Measurements from ENCODE around the gene SLC6A18. TPM values are rescaled to one million over a fixed set of nuclear protein-coding genes. Genes with fewer than 3 reads are reported as not detected.

The SLC6A18 gene
- total and polyA plus RNA-seq, 9 of the 15 experiments (the other 6 are each of a cell fraction or from before 2014, with no cell fraction given), result not detected

DNA sequence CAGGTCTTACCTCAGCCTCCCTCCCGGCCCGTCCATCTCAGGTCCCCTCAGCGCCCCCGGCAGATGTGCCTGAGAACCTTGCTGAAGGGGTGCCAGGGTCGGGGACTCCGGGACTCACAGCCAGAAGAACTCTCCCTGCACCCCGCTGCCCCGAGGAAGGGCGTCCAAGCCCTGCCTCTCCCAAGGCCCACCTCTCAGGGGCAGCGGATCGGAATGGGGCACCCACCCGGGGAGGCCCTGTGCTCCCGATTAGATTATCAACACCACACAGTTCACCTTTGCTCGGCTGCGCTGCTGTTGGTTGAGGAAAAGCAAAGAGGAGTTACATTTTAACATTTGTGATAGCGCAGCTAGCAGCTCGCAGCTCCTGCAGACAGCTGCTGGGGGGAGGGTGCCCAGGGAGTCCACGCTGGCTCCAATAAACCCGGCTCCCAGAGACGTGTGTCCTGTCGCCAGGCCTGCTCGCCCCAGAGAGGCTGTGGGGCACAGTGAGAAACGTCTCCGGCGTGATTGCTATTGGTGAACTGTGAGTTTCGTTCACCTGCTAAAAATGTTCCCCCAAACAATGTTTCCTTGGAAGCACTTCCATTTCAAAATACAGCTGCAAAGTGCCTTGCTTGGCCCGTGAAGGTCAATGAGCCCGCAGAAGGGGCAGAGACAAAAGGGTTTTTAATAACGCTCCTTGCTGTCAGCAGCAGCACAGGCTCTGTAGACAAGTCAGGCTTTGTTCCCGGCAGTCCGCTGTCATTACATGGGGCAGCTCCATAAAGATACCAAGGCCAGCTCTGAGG is 42.4 kb upstream of the SLC6A18 start (continued):
- TF ChIP-seq, protein P1, sequence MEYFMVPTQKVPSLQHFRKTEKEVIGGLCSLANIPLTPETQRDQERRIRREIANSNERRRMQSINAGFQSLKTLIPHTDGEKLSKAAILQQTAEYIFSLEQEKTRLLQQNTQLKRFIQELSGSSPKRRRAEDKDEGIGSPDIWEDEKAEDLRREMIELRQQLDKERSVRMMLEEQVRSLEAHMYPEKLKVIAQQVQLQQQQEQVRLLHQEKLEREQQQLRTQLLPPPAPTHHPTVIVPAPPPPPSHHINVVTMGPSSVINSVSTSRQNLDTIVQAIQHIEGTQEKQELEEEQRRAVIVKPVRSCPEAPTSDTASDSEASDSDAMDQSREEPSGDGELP (CRISPR knock-in tag; IDR thresholded peaks at IDR 0.05; ENCODE audit: borderline replicate concordance), result 0 out of 2 replicates have a peak, but pooled peaks have one; percentile 65
- no peak for TF ChIP-seq NR3C1 (CRISPR knock-in tag; IDR thresholded peaks at IDR 0.05)
- TF ChIP-seq HNRNPK (IDR thresholded peaks at IDR 0.05; ENCODE audit: low read depth, low read length, poor library complexity, severe bottlenecking), result no peak
- TF ChIP-seq, protein P2, sequence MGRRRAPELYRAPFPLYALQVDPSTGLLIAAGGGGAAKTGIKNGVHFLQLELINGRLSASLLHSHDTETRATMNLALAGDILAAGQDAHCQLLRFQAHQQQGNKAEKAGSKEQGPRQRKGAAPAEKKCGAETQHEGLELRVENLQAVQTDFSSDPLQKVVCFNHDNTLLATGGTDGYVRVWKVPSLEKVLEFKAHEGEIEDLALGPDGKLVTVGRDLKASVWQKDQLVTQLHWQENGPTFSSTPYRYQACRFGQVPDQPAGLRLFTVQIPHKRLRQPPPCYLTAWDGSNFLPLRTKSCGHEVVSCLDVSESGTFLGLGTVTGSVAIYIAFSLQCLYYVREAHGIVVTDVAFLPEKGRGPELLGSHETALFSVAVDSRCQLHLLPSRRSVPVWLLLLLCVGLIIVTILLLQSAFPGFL (CRISPR knock-in tag; IDR thresholded peaks at IDR 0.05), result no peak
- TF ChIP-seq NFIC (IDR thresholded peaks at IDR 0.05), result no peak
- no peak for TF ChIP-seq SETDB1 (IDR thresholded peaks at IDR 0.05; ENCODE audit: low read length)
- TF ChIP-seq, protein P3, sequence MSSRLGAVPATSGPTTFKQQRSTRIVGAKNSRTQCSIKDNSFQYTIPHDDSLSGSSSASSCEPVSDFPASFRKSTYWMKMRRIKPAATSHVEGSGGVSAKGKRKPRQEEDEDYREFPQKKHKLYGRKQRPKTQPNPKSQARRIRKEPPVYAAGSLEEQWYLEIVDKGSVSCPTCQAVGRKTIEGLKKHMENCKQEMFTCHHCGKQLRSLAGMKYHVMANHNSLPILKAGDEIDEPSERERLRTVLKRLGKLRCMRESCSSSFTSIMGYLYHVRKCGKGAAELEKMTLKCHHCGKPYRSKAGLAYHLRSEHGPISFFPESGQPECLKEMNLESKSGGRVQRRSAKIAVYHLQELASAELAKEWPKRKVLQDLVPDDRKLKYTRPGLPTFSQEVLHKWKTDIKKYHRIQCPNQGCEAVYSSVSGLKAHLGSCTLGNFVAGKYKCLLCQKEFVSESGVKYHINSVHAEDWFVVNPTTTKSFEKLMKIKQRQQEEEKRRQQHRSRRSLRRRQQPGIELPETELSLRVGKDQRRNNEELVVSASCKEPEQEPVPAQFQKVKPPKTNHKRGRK (tag; IDR thresholded peaks at IDR 0.05), result no peak
- no peak for TF ChIP-seq BMI1 (IDR thresholded peaks at IDR 0.05; ENCODE audit: low read length)
- TF ChIP-seq, protein P4, sequence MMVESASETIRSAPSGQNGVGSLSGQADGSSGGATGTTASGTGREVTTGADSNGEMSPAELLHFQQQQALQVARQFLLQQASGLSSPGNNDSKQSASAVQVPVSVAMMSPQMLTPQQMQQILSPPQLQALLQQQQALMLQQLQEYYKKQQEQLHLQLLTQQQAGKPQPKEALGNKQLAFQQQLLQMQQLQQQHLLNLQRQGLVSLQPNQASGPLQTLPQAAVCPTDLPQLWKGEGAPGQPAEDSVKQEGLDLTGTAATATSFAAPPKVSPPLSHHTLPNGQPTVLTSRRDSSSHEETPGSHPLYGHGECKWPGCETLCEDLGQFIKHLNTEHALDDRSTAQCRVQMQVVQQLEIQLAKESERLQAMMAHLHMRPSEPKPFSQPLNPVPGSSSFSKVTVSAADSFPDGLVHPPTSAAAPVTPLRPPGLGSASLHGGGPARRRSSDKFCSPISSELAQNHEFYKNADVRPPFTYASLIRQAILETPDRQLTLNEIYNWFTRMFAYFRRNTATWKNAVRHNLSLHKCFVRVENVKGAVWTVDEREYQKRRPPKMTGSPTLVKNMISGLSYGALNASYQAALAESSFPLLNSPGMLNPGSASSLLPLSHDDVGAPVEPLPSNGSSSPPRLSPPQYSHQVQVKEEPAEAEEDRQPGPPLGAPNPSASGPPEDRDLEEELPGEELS (CRISPR knock-in tag; IDR thresholded peaks at IDR 0.05; ENCODE audit: borderline replicate concordance), result no peak
- TF ChIP-seq TAL1 (IDR thresholded peaks at IDR 0.05), result peak; percentile 55; the same call in 1 of the 2 replicates
- TF ChIP-seq GATAD2A (IDR thresholded peaks at IDR 0.05), result no peak
- no peak for TF ChIP-seq JUND (IDR thresholded peaks at IDR 0.05; ENCODE audit: borderline replicate concordance, low read depth, low read length)
- peak; percentile 25; the same call in 1 of the 3 replicates for TF ChIP-seq JUND (tag; IDR thresholded peaks at IDR 0.05; ENCODE audit: borderline replicate concordance, low read depth, low read length)
- no peak for TF ChIP-seq ZKSCAN1 (IDR thresholded peaks at IDR 0.05; ENCODE audit: low read depth, low read length)
- 0 out of 2 replicates have a peak, but pooled peaks have one; percentile 42 for TF ChIP-seq ZNF583 (CRISPR knock-in tag; IDR thresholded peaks at IDR 0.05)
- TF ChIP-seq CBFA2T3 (IDR thresholded peaks at IDR 0.05), result peak; percentile 70
- TF ChIP-seq, protein P5, sequence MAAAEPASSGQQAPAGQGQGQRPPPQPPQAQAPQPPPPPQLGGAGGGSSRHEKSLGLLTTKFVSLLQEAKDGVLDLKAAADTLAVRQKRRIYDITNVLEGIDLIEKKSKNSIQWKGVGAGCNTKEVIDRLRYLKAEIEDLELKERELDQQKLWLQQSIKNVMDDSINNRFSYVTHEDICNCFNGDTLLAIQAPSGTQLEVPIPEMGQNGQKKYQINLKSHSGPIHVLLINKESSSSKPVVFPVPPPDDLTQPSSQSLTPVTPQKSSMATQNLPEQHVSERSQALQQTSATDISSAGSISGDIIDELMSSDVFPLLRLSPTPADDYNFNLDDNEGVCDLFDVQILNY (CRISPR knock-in tag; IDR thresholded peaks at IDR 0.05), result no peak; the same call in 1 of the 2 replicates
- TF ChIP-seq ZNF197 (CRISPR knock-in tag; IDR thresholded peaks at IDR 0.05; ENCODE audit: low read depth), result no peak
- TF ChIP-seq, protein P6, sequence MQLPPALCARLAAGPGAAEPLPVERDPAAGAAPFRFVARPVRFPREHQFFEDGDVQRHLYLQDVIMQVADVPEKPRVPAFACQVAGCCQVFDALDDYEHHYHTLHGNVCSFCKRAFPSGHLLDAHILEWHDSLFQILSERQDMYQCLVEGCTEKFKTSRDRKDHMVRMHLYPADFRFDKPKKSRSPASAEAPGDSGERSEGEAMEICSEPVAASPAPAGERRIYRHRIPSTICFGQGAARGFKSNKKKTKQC (CRISPR knock-in tag; IDR thresholded peaks at IDR 0.05), result no peak
- no peak for TF ChIP-seq MTF1 (CRISPR knock-in tag; IDR thresholded peaks at IDR 0.05; ENCODE audit: borderline replicate concordance)
- no peak for TF ChIP-seq ZNF644 (tag; IDR thresholded peaks at IDR 0.05; ENCODE audit: low read depth)

All from K562 (cell line).